ENCODE data around the gene TBC1D14.

DNA sequence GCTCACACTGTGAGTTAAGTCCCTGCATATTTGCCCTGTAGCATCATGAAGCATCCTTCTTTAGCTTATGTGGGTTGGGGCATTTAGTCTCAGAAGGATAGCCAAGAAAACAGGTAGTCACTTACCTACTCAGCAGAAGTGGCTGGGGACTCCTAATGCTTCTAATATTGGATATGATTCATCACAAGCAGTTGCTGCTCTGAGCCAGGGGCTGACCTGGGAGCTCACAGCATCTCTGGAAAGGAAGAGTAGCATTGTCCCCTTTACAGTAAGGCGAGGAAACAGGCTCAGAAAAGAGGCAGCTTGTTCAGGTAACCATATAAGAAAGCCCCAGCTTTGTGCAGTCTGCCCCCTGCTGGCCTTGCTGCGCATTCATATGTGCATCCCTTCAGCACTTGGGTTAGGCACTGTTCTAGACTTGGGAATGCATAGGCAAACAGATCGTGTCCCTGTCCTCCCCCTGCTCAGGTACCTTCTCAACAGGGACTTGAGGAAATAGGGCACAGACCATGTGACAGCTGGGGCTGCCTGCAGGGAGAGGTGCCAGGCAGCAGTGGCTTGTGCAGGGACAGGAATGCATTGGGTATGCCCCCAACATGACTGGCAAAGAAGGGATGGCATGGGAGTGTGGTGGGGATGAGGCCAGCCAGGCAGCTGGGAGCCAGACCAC, 35.7 kb upstream of the TBC1D14 start:
- TF ChIP-seq CTCF (IDR thresholded peaks at IDR 0.05) (peak; percentile 37 to 72 (median 68)), POLR2A (IDR thresholded peaks at IDR 0.05) (no peak)
